Right atrium auricular region (tissue), 2 donors: ENCODE data around the gene KCNMA1. TPM values are rescaled to one million over a fixed set of nuclear protein-coding genes. Genes with fewer than 3 reads are reported as not detected.
A peak's percentile ranks its signal among the peaks of the same experiment; 100 is the strongest.

Experiments
- DNase-seq: peaks from one replicate; pipeline ENCODE4 v3.0.0-alpha.2; 2019; ENCODE audit warnings: low spot score
- H3K27ac ChIP-seq, 2 donors: fragments of 200-600 bp; sonication (generic); 1 replicate in 1 of 2; 2 replicates in 1 of 2; pipeline ENCODE4 v1.5.1; 2016 to 2019
- H3K27me3 ChIP-seq, 2 donors: fragments of 200-600 bp; sonication (generic); one replicate each; pipeline versions ENCODE4 v1.5.1 to v1.6.0; 2017 to 2019
- H3K36me3 ChIP-seq: fragments of 200-600 bp; sonication (generic); one replicate; pipeline ENCODE4 v1.5.1; 2016
- H3K4me1 ChIP-seq, 2 donors: fragments of 200-600 bp; sonication (generic); one replicate each; pipeline versions ENCODE4 v1.5.1 to v1.6.0; 2017 to 2019
- H3K4me3 ChIP-seq, 2 donors: fragments of 200-600 bp; sonication (generic); 1 replicate in 1 of 2; 2 replicates in 1 of 2; pipeline ENCODE4 v1.5.1; 2017 to 2019; ENCODE audit warnings: mild to moderate bottlenecking in 1 of 2, moderate library complexity in 1 of 2
- H3K9me3 ChIP-seq, 2 donors: fragments of 200-600 bp; sonication (generic); one replicate each; pipeline ENCODE4 v1.5.1; 2019
- CTCF ChIP-seq, 2 donors: fragments of 200-600 bp; sonication (generic); IDR thresholded peaks; one replicate each; pipeline ENCODE4 v1.5.1; 2019; ENCODE audit warnings: antibody characterized with exemption in 2 of 2
- total RNA-seq, 2 donors: library from RNA; depleted of rRNA; stranded (reverse); fragments of >200 nt; gene quantifications; one replicate each; pipeline ENCODE4 v1.1.0, GENCODE V29; 2016

Gene KCNMA1
- total RNA-seq, 2 donors from 2014 or later = 2.3 to 3.5 TPM

GRCh38 chr10:76910184-76910962 is 727.2 kb downstream of the KCNMA1 start:
- Histone ChIP-seq H3K36me3 (no peaks in the 10 kb centered on the region), H3K27ac (no peak overlapping the region), H3K27me3 (no peaks in the 10 kb centered on the region), H3K4me3 (no peak overlapping the region), H3K9me3 (no peaks in the 10 kb centered on the region), H3K4me1 (no peaks in the 10 kb centered on the region)
- TF ChIP-seq CTCF (IDR thresholded peaks at IDR 0.05) = no peak
- DNase-seq = no peak

- Histone ChIP-seq H3K27me3 (no peaks in the 10 kb centered on the region), H3K9me3 (no peaks in the 10 kb centered on the region), H3K27ac (no peak overlapping the region), H3K36me3 (no peaks in the 10 kb centered on the region), H3K4me1 (no peaks in the 10 kb centered on the region), H3K4me3 (no peak overlapping the region)
- TF ChIP-seq CTCF (IDR thresholded peaks at IDR 0.05) = no peak
- DNase-seq = no peak
Observed at GRCh38 chr10:76906256-76906655, 731.4 kb downstream of the KCNMA1 start.

GRCh38 chr10:76905251-76905650 is 732.4 kb downstream of the KCNMA1 start:
- Histone ChIP-seq H3K27ac (no peak overlapping the region), H3K9me3 (no peaks in the 10 kb centered on the region)
- no peak for TF ChIP-seq CTCF (IDR thresholded peaks at IDR 0.05)

GRCh38 chr10:76903387-76903945 is 734.1 kb downstream of the KCNMA1 start:
- Histone ChIP-seq H3K9me3 (no peaks in the 10 kb centered on the region), H3K4me3 (no peak overlapping the region), H3K27ac (no peak overlapping the region), H3K4me1 (no peaks in the 10 kb centered on the region), H3K27me3 (no peaks in the 10 kb centered on the region), H3K36me3 (no peaks in the 10 kb centered on the region)
- no peak for TF ChIP-seq CTCF (IDR thresholded peaks at IDR 0.05)
- no peak for DNase-seq

More at GRCh38 chr10:76905251-76905650, 732.4 kb downstream of the KCNMA1 start:
- H3K4me3 ChIP-seq = no peak overlapping the region
- no peaks in the 10 kb centered on the region for H3K27me3 ChIP-seq
- DNase-seq = no peak
- no peaks in the 10 kb centered on the region for H3K4me1 ChIP-seq
- H3K36me3 ChIP-seq = no peaks in the 10 kb centered on the region

GRCh38 chr10:76902949-76903348 is 734.7 kb downstream of the KCNMA1 start:
- no peak overlapping the region for H3K4me3 ChIP-seq
- DNase-seq = peak; percentile 63
- no peak overlapping the region for H3K27ac ChIP-seq
- H3K27me3 ChIP-seq = no peaks in the 10 kb centered on the region
- H3K36me3 ChIP-seq = no peaks in the 10 kb centered on the region
- no peaks in the 10 kb centered on the region for H3K4me1 ChIP-seq
- TF ChIP-seq CTCF (IDR thresholded peaks at IDR 0.05) = peak in 1 of 2 donors; percentile 69
- H3K9me3 ChIP-seq = peaks cover 0 to 4% of the 10 kb centered on the region in 2 donors
